Activated naive CD4-positive, alpha-beta T cell treated with anti-CD3 and anti-CD28 coated beads, Interleukin-2, amount 50 U/mL, for 72 hours (primary cell): ENCODE results near the gene ATRX. TPM values are rescaled to one million over a fixed set of nuclear protein-coding genes. Genes with fewer than 3 reads are reported as not detected.
"Not testable (repeated sequence)": the region's sequence is repeated elsewhere in the genome, so short reads cannot be mapped to it uniquely, and the experiment has no call there.

Experiments
- ATAC-seq, 2 donors: fragments of 150-1000 bp; cut with Tn5 transposase; 2 replicates each; pipeline ENCODE4 v1.10.0; 2021; ENCODE audit warnings: mild to moderate bottlenecking in 2 of 2, moderate library complexity in 2 of 2
- DNase-seq, 2 donors: peaks; one replicate each; pipeline ENCODE4 v3.0.0; 2021 to 2022; ENCODE audit warnings: low spot score in 2 of 2
- H3K27ac Mint-ChIP-seq, 2 donors: one replicate each; pipeline ENCODE4 v1.8.0; 2022; ENCODE audit warnings: mild to moderate bottlenecking in 2 of 2, mixed read lengths in 2 of 2
- H3K36me3 Mint-ChIP-seq, 2 donors: one replicate each; pipeline ENCODE4 v1.8.0; 2022; ENCODE audit warnings: mixed read lengths in 2 of 2
- H3K9me3 Mint-ChIP-seq, 2 donors: one replicate each; pipeline ENCODE4 v1.8.0; 2022; ENCODE audit warnings: mixed read lengths in 2 of 2
- total RNA-seq, 2 donors: library from RNA; stranded (reverse); gene quantifications; one replicate each; pipeline ENCODE4 v1.2.3, GENCODE V29; 2022

ATRX gene
- total RNA-seq, 2 donors from 2014 or later = 57.6 to 85.6 TPM

DNA sequence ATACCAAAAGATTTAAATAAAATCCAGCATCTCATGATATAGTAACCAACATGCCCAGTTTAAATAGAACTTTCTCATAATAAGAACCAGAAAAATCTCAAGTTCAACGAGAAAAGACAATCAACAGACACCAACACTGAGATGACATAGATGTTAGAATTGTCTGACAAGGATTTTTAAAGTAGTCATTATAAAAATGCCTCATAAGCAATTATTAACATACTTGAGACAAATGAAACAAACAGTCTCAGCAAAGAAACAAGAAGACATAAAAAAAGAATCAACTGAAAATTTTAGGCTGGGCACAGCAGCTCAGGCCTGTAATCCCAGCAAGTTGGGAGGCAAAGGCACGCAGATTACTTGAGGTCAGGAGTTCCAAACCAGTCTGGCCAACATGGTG lies 220.7 kb downstream of the ATRX start:
- H3K27ac Mint-ChIP-seq = peak overlapping the region in 1 of 2 donors; percentile 37
- DNase-seq = no peak
- no peak for ATAC-seq
- peaks cover 5 to 29% of the 10 kb centered on the region in 2 donors for H3K36me3 Mint-ChIP-seq
- H3K9me3 Mint-ChIP-seq = peaks cover 0 to 4% of the 10 kb centered on the region in 2 donors

DNA sequence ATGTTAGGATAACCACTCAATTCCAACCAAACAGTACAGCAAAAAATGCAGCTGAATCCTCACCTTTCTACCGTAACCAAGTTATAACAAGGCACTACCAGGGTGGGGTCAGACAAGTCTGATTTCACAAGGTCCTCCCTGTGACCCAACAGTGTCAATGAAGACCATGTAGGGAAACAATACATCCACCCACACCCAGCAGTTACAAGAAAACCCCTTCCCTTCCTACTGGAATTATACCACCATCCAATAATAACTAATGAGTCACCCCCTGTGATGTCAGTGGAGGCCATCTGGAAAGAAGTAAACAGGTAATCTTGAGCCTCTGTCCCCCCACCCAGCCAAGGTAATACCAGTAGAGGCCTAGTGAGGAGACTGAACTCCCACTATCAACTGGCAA lies 221.2 kb downstream of the ATRX start:
- DNase-seq = no peak
- H3K36me3 Mint-ChIP-seq = peaks cover 5 to 29% of the 10 kb centered on the region in 2 donors

DNA sequence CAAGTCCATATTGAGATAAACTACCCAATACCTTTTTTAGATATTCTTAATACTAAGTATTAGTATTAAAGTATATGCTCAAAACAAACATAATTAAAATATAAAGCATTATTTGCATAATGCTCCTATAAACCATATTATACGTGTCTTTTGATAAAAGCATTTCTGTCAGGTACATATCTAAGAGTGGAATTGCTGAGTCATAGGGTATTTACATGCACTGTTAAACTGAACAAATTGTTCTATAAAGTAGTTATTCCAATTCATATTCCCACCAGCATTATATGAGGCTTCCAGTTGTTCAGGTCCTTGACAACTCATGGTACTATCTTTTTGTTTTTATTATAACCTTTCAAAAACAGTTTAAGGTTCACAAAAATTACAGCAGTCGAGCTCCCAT lies 224.6 kb downstream of the ATRX start:
- Mint-ChIP-seq H3K27ac (peak overlapping the region in 1 of 2 donors; percentile 37), H3K9me3 (peaks cover 0 to 4% of the 10 kb centered on the region in 2 donors), H3K36me3 (peaks cover 0 to 13% of the 10 kb centered on the region in 2 donors)
- ATAC-seq = no peak
- DNase-seq = no peak

More for the DNA sequence above, 221.2 kb downstream of the ATRX start:
- no peak for ATAC-seq
- H3K27ac Mint-ChIP-seq = peak overlapping the region in 1 of 2 donors; percentile 37
- peaks cover 0 to 4% of the 10 kb centered on the region in 2 donors for H3K9me3 Mint-ChIP-seq

DNA sequence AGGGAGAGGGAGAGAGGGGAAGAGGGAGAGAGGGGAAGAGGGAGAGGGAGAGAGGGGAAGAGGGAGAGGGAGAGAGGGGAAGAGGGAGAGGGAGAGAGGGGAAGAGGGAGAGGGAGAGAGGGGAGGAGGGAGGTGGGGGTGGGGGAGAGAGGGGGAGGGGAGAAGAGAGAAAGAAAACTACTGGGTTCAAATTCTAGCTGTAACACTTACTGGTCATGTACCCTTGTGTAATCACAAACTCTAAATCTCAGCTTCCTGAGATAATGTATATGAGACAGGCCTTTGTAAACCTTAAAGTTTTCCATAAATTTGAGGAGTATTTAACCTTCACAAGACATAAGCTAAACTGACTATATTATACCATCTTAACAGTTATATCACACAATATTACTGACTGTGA lies 229.7 kb downstream of the ATRX start:
- ATAC-seq (no peak), DNase-seq (no peak)
- peaks cover 5 to 19% of the 10 kb centered on the region in 2 donors for H3K36me3 Mint-ChIP-seq
- H3K9me3 Mint-ChIP-seq = peaks cover 0 to 11% of the 10 kb centered on the region in 2 donors
- H3K27ac Mint-ChIP-seq = no peak overlapping the region

DNA sequence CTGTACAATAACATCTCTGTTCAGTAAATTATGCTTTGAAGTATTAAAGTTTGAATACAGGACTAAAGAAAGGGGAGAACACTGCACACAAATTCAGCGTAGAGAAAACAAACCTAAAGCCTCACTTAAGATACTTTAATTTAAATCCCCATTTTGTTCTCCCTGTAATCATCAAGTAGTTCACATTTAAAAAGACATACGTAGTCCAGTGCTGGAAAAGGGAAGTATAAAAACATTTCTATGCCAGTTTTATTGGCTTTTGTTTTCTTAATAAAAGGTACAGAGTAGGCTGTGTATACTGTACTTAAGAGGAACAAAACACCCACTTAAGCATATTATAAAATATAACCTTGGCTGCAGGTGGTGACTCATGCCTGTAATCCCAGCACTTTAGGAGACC lies 237.3 kb downstream of the ATRX start:
- ATAC-seq (no peak), DNase-seq (no peak)
- Mint-ChIP-seq H3K9me3 (peaks cover 0 to 11% of the 10 kb centered on the region in 2 donors), H3K27ac (no peak overlapping the region), H3K36me3 (peaks cover 0 to 20% of the 10 kb centered on the region in 2 donors)

DNA sequence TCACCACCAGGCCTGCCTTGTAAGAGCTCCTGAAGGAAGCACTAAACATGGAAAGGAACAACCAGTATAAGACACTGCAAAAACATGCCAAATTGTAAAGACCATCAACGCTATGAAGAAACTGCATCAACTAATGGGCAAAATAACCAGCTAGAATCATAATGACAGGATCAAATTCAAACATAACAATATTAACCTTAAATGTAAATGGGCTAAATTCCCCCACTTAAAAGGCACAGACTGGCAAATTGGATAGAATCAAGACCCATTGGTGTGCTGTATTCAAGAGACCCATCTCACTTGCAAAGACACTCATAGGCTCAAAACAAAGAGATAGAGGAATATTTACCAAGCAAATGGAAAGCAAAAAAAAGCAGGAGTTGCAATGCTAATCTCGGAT lies 246.2 kb downstream of the ATRX start:
- peaks cover 6 to 12% of the 10 kb centered on the region in 2 donors for H3K9me3 Mint-ChIP-seq
- peaks cover 18 to 34% of the 10 kb centered on the region in 2 donors for H3K36me3 Mint-ChIP-seq
- H3K27ac Mint-ChIP-seq = not testable (repeated sequence)

DNA sequence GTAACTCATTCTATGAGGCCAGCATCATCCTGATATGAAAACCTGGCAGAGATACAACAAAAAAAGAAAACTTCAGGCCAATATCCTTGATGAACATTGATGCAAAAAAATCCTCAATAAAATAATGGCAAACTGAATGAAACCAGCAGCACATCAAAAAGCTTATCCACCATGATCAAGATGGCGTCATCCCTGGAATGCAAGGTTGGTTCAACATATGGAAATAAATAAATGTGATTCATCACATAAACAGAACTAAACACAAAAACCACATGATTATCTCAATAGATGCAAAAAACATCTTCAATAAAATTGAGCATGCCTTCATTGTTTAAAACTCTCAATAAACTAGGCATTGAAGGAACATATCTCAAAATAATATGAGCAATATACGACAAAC lies 254.8 kb downstream of the ATRX start:
- not testable (repeated sequence) for H3K27ac Mint-ChIP-seq, DNase-seq, ATAC-seq, H3K9me3 Mint-ChIP-seq
- peaks cover 29 to 37% of the 10 kb centered on the region in 2 donors for H3K36me3 Mint-ChIP-seq

More for the DNA sequence above, 246.2 kb downstream of the ATRX start:
- not testable (repeated sequence) for ATAC-seq, DNase-seq

DNA sequence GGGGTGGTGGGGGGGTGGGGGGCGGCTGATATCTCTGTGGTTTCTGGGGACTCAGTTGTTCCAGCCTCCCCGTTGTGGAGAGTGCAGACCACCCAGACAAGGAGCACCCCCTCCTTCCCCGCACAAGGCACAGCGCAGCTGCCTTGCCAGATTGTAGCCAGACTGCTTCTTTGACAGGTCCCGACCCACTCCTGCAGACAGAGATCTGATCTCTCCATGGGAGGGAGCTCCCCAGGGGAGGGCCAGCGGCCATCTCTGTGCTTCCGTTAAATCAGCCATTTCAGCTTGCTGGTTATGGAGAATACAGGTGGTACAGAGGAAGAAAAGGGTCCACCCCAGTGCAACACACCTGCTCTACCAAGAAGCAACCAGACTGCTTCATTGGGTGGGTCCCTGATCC lies 258.0 kb downstream of the ATRX start:
- DNase-seq (no peak), ATAC-seq (no peak)
- Mint-ChIP-seq H3K36me3 (peaks cover 26 to 37% of the 10 kb centered on the region in 2 donors), H3K27ac (no peak overlapping the region), H3K9me3 (peaks cover 0 to 5% of the 10 kb centered on the region in 2 donors)

DNA sequence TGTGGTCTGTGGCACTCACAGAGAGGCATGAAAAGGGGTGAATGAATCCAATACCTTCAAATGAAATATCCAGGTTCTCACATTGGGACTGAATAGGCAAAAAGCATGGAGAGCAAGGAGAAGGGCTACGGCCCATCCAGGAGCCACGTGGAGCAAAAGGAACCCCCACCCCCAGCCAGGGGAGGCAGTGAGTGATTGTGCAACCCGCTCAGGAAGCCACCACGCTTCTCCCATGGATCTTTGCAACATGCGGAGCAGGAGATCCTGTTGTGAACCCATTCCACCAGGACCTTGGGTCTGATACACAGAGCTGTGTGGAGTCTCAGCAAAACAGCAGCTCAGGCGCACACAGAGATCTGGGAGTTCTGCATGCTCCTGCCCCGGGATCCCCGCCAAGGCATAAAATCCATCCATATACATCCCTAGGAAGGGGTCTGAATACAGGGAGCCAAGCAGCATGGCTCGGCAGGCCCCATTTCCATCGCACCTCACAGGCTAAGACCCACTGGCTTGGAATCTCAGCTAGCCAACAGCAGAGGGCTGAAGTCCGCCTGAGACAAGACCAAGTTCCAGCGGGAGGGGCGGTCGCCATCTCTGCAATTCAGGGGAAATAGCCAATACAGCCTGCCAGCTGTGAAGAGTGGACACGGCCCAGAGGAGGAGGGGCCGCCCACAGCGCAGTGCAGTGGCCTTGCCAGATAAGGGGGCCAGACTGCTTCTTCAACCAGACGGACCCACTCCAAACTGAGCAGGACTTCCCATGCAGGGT lies 258.6 kb downstream of the ATRX start:
- no peak for DNase-seq
- ATAC-seq = no peak
- peak overlapping the region in 1 of 2 donors; percentile 62 for H3K27ac Mint-ChIP-seq
- H3K9me3 Mint-ChIP-seq = peaks cover 0 to 5% of the 10 kb centered on the region in 2 donors
- peaks cover 20 to 35% of the 10 kb centered on the region in 2 donors for H3K36me3 Mint-ChIP-seq

DNA sequence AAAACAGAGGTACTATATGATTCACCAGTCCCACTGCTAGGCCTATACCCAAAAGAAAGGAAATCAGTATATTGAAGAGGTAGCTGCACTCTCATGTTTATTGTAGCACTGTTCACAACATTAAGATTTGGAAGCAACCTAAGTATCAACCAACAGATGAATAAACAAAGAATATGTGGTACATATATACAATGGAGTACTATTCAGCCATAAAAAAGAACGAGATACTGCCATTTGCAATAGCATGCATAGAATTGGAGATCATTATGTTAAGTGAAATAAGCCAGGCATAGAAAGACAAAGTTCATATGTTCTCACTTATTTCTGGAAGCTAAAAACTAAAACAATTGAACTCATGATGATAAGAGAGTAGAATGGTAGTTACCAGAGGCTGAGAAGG lies 266.3 kb downstream of the ATRX start:
- H3K36me3 Mint-ChIP-seq = peaks cover 24 to 44% of the 10 kb centered on the region in 2 donors
- peaks cover 2 to 16% of the 10 kb centered on the region in 2 donors for H3K9me3 Mint-ChIP-seq
- ATAC-seq = no peak
- no peak overlapping the region for H3K27ac Mint-ChIP-seq
- DNase-seq = no peak

DNA sequence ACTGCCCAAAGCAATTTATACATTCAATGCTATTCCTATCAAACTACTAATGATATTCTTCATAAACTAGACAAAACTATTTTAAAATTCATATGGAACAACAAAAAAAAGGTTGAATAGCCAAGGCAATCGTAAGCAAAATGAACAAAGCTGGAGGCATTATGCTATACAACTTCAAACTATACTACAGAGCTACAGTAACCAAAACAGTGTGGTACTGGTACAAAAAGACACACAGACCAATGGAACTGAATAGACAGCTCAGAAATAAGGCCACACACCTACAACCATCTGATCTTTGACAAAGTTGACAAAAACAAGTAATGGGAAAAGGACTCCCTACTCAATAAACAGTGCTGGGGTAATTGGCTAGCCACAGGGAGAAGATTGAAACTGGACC lies 271.8 kb downstream of the ATRX start:
- H3K27ac Mint-ChIP-seq = no peak overlapping the region
- peaks cover 24 to 48% of the 10 kb centered on the region in 2 donors for H3K36me3 Mint-ChIP-seq

DNA sequence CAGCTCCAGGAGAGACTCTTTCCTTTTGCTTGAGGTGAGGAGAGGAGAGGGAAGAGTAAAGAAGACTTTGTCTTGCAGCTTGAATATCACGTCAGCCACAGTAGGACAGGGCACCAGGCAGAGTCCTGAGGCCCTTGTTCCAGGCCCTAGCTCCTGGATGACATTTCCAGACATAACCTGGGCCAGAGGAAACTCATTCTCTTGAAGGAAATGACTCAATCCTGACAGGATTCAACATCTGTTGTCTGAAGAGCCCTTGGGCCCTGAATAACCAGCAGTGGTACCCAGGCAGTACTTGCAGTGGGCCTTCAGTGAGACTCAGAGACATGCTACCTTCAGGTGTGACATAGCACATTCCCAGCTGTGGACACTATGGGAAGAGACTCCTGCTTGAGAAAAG lies 276.0 kb downstream of the ATRX start:
- ATAC-seq = no peak
- peaks cover 7 to 27% of the 10 kb centered on the region in 2 donors for H3K36me3 Mint-ChIP-seq
- H3K9me3 Mint-ChIP-seq = peaks cover 0 to 4% of the 10 kb centered on the region in 2 donors
- peak overlapping the region; percentile 22 to 35 for H3K27ac Mint-ChIP-seq
- no peak for DNase-seq

More for the DNA sequence above, 271.8 kb downstream of the ATRX start:
- ATAC-seq (no peak), DNase-seq (no peak)
- H3K9me3 Mint-ChIP-seq = peaks cover 4 to 12% of the 10 kb centered on the region in 2 donors

DNA sequence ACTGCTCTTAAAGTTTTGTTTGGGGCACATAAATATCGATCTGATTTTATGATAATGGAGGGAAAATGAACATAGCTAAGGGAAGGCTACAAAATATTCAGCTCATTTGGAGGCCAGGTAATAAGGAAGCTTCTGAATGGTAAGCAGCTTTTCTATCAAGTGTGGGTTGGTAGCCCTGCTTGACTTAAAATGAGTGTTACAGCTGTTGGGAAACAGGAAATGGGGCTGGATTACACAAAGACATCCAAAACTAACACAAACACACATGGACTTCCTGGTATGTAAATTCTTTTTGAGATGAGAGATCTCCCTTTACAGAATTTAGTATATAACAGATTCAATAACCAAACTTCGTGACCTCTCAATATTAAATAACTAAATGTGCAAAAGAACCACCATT lies 280.8 kb downstream of the ATRX start:
- H3K27ac Mint-ChIP-seq = no peak overlapping the region
- no peaks in the 10 kb centered on the region for H3K9me3 Mint-ChIP-seq
- ATAC-seq (no peak), DNase-seq (no peak)
- H3K36me3 Mint-ChIP-seq = peaks cover 0 to 5% of the 10 kb centered on the region in 2 donors

DNA sequence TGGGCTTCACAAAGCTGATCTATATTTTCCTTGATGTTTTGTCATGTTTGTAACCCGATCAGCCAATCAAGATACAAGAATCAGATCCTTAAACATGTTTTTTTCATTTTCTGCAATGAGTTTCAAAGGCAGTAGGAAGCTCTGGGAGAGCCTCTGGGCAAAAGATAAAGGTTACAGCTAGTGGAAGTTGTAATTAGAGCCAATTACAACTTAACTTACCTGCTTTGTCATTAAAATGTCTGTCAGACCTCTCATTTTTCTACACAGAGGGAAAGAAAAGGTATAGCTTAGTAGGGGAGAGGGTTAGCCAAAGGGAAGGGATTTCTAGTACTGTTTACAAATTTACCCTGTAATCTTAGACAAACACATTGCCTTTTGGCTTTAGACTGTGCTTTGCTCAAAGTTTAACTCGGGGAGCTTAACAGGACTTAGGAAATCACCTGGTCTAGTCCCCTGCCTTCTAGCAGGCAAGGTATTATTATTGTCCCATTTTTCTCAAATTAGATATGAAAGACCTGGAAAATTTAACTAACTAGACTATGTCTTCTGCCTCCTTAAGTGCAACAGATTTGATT lies 283.0 kb downstream of the ATRX start:
- H3K27ac Mint-ChIP-seq = no peak overlapping the region
- H3K9me3 Mint-ChIP-seq = no peaks in the 10 kb centered on the region
- no peaks in the 10 kb centered on the region for H3K36me3 Mint-ChIP-seq
- DNase-seq (no peak), ATAC-seq (no peak)

DNA sequence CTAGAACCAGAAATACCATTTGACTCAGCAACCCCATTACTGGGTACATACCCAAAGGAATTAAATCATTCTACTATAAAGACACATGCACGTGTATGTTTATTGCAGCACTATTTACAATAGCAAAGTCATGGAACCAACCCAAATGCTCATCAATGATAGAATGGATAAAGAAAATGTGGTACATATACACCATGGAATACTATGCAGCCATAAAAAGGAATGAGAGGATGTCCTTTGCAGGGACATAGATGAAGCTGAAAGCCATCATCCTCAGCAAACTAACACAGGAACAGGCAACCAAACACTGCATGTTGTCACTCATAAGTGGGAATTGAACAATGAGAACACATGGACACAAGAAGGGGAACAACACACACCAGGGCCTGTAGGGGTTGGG lies 285.9 kb downstream of the ATRX start:
- not testable (repeated sequence) for H3K27ac Mint-ChIP-seq, H3K9me3 Mint-ChIP-seq, ATAC-seq, DNase-seq, H3K36me3 Mint-ChIP-seq

DNA sequence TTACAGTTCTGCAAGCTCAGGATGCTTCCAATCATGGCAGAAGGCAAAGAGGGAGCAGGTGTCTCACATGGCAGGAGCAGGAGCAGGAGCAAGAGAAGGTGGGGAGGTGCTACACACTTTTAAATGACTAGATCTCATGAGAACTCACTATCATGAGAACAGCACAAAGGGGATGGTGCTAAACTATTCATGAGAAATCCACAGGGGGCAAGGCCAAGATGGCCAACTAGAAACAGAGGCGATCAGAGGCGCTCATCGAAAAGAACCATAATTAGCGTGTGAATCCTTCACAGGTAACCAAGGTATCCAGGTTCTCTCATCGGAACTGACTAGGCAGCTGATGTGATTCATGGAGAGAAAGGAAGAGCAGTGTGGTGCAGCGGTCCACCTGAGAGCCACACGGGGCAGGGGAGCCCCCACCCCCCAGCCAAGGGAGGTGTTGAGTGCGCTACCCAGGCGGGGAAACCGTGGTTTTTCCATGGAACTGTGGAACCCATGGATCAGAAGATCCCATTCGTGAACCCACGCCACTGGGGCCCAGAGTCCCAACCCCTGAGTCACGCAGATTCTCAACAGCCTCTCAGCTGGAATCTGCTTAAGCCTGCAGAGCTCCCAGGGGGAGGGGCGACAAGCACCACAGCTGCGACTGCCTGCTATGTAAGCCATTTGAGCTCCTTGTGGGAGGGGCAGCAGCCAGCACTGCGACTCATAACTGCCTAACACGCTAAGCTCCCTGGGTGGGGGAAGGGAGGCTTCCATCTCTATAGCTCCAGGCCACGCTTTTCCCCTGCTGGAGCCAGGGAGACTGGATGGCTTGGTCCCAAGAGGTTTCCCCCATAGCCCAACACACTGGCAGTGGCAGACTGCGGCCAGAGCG lies 292.1 kb downstream of the ATRX start:
- DNase-seq (no peak), ATAC-seq (no peak)
- Mint-ChIP-seq H3K9me3 (no peaks in the 10 kb centered on the region), H3K27ac (no peak overlapping the region), H3K36me3 (no peaks in the 10 kb centered on the region)

DNA sequence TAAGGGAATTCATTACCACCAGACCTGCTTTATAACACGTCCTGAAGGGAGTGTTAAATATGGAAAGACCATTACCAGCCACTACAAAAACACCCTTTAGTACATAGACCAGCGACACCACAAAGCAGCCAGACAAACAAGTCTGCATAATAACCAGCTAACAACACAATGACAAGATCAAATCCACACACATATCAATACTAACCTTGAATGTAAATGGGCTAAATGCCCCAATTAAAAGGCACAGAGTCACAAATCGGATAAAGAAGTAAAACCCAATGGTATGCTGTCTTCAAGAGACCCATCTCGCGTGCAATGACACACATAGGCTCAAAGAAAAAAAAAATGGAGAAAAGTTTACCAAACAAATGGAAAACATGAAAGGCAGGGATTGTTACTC lies 302.0 kb downstream of the ATRX start:
- Mint-ChIP-seq H3K9me3 (peaks cover 0 to 14% of the 10 kb centered on the region in 2 donors), H3K27ac (no peak overlapping the region), H3K36me3 (peaks cover 0 to 22% of the 10 kb centered on the region in 2 donors)
- ATAC-seq (no peak), DNase-seq (no peak)
